ENCODE results near the gene TSC2.
"Not testable (repeated sequence)": the region's sequence is repeated elsewhere in the genome, so short reads cannot be mapped to it uniquely, and the experiment has no call there.

TSC2 gene

DNA sequence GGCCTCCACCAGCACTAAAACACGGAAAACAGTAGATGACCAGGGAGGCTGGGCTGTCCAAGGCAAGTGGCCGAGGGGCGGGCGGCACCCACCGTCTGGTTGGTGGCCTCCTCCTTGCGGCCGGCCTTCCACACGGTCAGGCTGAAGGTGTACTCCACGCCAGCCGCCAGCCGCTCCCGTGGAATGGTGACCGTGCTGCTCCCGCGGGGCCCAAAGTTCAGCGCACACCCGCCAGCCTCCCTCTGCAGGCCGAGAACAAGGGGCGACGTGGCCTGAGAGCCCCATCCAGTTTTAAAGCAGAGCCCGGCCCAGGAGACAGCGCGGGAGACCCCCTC is 60.0 kb downstream of the TSC2 start:
- H3K4me3 Mint-ChIP-seq; H3K27me3 Mint-ChIP-seq (ENCODE audit: low read depth); H3K4me1 Mint-ChIP-seq (ENCODE audit: low read depth); H3K36me3 Mint-ChIP-seq (ENCODE audit: low read depth); H3K9me3 Mint-ChIP-seq; DNase-seq (ENCODE audit: low spot score); H3K27ac Mint-ChIP-seq: not testable (repeated sequence)

DNA sequence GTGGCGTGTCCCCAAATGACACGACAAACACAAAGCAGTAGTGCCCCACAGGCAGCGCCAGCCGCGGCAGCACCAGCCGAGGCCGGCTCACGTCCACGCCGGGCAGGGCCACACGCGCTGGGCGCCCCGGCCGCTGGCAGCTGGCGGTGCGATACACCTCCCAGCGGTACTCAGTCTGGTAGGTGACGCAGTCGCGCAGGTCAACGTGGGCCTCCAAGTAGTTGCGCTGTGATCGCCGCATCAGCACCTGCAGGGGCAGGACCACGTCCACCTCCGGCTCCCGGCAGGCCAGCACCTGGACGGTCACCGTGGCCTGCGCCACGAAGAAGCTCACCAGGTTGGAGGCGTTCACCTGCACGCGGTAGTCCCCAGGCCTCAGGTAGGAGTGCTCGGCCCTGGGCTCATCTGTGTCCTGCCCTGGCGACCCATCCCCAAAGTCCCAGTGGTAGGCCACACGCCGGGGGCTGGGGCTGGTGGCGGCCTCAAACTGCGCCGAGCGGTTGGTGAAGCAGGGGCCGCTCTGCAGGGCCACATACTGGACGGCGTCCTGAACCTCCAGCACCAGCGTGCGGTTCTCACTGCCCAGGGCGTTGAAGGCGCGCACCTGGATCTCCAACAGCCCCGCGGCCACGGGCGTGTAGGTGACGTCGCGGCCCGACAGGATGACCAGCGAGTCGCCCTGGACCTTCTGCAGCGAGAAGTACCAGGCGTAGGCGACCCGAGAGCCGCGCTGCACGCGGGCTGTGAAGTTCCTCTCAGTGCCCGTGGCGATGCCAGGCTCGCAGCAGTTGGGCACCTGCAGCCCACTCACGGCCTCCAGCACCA is 60.9 kb downstream of the TSC2 start:
- H3K27me3 Mint-ChIP-seq (ENCODE audit: low read depth); H3K4me1 Mint-ChIP-seq (ENCODE audit: low read depth); H3K27ac Mint-ChIP-seq; H3K9me3 Mint-ChIP-seq; DNase-seq (ENCODE audit: low spot score); H3K36me3 Mint-ChIP-seq (ENCODE audit: low read depth); H3K4me3 Mint-ChIP-seq: not testable (repeated sequence)

DNA sequence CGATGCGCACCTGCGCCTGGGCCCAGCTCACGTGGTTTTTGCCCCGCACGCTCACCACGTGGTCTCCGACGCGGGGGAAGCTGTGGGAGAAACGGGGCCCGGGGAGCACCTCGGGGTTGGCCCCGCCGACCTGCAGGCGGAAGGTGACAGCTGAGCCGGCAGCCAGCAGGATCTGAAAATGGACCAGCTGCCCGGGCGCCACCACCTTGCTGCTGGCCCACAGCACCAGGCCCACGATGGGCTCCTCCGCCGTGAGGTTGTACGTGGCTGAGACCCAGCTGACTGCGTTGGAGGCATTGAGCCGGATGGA is 61.4 kb downstream of the TSC2 start:
- not testable (repeated sequence) for DNase-seq (ENCODE audit: low spot score); H3K27ac Mint-ChIP-seq; H3K4me1 Mint-ChIP-seq (ENCODE audit: low read depth); H3K9me3 Mint-ChIP-seq; H3K4me3 Mint-ChIP-seq; H3K27me3 Mint-ChIP-seq (ENCODE audit: low read depth); H3K36me3 Mint-ChIP-seq (ENCODE audit: low read depth)

DNA sequence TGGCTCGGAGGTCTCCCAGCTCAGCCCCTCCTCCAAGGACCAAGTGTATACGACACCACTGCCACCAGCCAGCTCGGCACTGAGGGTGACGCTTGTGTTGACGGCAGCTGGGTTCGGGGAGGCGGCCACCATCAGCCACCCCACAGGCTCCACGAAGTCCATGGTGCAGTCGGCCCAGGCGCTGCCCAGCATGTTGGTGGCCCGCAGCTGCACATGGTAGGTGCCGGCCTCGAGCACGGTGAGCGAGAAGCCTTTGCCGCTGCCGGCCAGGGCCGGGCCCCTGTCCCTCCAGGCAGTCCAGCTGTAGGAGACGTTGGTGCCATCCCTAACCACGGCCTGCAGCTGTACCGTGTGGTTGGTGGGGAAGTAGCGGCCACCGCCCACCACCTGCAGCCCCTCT is 62.1 kb downstream of the TSC2 start:
- H3K27ac Mint-ChIP-seq; H3K36me3 Mint-ChIP-seq (ENCODE audit: low read depth); H3K4me3 Mint-ChIP-seq; H3K9me3 Mint-ChIP-seq; H3K4me1 Mint-ChIP-seq (ENCODE audit: low read depth); H3K27me3 Mint-ChIP-seq (ENCODE audit: low read depth); DNase-seq (ENCODE audit: low spot score): not testable (repeated sequence)

DNA sequence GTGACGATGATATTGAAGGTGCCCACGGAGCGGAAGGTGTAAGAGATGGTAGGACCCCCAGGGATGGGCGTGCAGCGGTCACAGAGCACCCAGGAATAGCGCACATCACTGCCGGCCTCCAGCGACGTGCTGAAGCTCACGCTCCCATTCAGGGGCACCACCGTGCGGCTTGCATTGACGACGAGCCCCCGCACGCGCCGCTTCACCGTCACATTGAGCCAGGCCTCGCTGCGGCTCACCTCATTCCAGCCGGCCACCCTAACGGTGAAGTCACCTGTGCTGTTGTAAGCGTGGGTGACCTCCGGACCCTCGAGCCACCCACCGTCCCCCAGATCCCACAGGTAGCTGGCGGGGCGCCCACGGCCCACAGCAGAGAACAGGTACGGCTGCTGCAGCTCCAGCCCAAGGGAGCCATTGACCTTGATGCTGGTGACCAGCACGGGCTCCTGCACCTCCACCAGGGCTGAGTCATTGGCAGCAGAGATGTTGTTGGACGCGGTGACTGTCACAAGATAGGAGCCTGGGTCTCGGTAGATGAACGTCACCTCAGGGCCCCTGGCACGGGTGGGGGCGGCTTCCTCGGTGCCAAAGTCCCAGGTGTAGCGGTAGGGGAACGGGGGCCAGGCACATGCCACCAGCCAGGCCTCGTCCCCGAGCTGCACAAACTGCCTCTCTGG is 62.7 kb downstream of the TSC2 start:
- H3K27me3 Mint-ChIP-seq (ENCODE audit: low read depth); H3K4me3 Mint-ChIP-seq; DNase-seq (ENCODE audit: low spot score): not testable (repeated sequence)

DNA sequence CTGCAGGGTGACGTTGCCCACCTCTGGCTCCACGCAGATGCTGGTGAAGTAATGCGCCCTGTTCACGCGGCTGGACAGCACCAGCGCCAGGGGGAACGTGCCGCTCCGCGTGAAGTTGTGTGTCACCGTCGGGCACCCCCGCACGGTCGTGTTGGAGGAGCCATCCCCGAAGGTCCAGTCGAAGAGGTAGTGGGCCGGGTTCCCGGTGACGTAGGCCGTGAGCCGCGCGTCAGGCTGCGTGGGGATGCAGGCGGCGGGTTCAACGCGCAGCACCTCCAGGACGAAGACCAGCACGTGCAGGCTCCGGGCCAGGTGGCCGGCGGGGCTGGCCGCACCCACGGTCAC is 63.2 kb downstream of the TSC2 start:
- DNase-seq (ENCODE audit: low spot score); H3K4me1 Mint-ChIP-seq (ENCODE audit: low read depth); H3K4me3 Mint-ChIP-seq: not testable (repeated sequence)

More for the DNA sequence above, 62.7 kb downstream of the TSC2 start:
- not testable (repeated sequence) for H3K9me3 Mint-ChIP-seq; H3K4me1 Mint-ChIP-seq (ENCODE audit: low read depth); H3K27ac Mint-ChIP-seq; H3K36me3 Mint-ChIP-seq (ENCODE audit: low read depth)

DNA sequence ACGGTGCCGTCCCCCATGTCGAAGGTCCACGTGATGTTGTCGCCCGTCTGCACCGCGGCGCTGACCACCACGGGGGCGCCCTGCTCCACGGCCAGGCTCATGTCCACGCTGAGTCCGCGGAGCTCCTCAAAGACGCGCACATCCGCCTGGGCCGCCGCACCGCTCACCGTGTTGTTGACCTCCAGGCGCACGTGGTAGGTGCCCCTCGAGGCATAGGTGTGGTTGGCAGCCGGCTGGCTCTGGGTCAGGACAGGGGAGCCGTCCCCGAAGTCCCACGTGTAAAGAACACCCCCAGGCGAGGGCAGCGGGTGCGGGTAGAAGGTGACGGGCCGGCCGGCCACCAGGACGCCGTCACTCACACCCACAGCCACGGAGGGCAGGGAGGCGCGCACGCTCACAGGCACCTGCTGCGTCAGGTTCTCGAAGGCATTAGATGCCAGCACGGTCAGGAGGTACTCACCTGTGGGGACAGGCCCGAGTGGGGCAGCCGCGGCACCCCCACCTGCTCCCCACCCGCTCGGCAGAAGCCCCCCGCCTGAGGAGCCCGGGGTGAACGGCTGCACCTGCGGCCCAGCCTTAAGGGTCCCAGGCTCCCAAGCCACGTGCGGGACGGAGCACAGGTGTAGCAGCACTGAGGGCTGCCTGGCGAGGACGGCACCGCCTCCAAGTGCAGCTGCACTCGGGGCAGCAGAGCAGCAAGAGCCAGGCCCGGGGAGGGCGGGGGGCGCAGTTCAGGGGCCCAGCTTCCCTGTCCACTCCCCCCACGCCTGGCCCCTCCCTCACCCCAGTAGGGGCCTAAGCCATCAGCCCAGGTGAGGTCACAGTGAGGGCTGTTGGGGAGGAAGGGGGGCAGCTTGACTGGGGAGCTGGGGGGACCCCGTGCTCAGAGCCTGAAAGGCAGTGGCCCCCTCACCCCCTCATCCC is 63.9 kb downstream of the TSC2 start:
- not testable (repeated sequence) for H3K4me3 Mint-ChIP-seq; H3K4me1 Mint-ChIP-seq (ENCODE audit: low read depth); H3K36me3 Mint-ChIP-seq (ENCODE audit: low read depth); H3K27ac Mint-ChIP-seq; DNase-seq (ENCODE audit: low spot score); H3K27me3 Mint-ChIP-seq (ENCODE audit: low read depth); H3K9me3 Mint-ChIP-seq

More for the DNA sequence above, 63.2 kb downstream of the TSC2 start:
- not testable (repeated sequence) for H3K27me3 Mint-ChIP-seq (ENCODE audit: low read depth); H3K36me3 Mint-ChIP-seq (ENCODE audit: low read depth); H3K27ac Mint-ChIP-seq; H3K9me3 Mint-ChIP-seq

DNA sequence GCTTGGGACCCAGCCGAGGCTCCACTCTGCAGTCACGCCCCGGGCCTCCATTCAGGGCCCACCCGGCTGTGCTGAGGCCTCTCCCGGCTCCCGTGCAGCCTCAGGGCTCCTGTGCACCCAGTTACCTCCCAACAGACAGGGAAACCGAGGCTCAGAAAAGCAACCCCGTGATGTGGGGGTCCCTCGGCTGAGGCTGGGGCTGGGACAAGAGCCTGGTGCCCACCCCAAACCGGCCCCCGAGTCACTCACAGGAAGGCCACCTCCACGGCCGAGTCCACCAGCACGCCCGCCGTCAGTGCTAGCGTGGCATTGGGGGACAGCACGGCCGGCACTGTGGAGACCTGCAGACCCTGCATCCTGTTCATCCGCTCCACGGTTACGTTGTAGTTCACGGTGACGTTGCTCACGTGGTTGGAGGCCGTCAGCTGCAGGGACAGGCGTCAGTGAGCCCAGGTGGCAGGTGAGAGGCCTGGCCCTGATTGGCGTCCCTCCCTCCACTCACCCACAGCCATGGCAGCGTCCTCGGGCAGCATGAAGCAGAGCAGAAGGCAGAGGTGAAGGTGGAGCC is 64.8 kb downstream of the TSC2 start:
- H3K27ac Mint-ChIP-seq; H3K36me3 Mint-ChIP-seq (ENCODE audit: low read depth); DNase-seq (ENCODE audit: low spot score); H3K27me3 Mint-ChIP-seq (ENCODE audit: low read depth); H3K9me3 Mint-ChIP-seq; H3K4me1 Mint-ChIP-seq (ENCODE audit: low read depth); H3K4me3 Mint-ChIP-seq: not testable (repeated sequence)

DNA sequence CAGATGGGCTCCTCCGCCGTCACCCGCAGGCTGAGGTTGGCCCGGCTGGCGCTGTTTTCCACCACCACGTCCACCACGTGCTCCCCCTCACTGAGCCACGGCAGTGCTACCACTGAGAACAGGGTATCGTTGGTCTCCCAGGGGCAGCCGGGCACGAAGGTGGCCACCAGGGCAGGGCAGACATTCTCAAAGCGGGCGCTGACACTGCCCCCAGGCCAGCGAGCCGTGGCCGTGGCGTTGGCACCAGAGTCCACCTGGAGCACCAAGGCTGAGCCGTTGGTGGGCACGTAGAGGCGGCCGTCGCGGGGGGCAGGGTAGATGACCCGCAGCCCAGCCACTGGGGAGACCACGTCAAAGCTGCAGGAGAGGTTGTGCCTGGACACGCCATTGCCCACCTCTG is 66.4 kb downstream of the TSC2 start:
- H3K4me3 Mint-ChIP-seq; DNase-seq (ENCODE audit: low spot score); H3K27ac Mint-ChIP-seq; H3K9me3 Mint-ChIP-seq; H3K36me3 Mint-ChIP-seq (ENCODE audit: low read depth); H3K27me3 Mint-ChIP-seq (ENCODE audit: low read depth); H3K4me1 Mint-ChIP-seq (ENCODE audit: low read depth): not testable (repeated sequence)

DNA sequence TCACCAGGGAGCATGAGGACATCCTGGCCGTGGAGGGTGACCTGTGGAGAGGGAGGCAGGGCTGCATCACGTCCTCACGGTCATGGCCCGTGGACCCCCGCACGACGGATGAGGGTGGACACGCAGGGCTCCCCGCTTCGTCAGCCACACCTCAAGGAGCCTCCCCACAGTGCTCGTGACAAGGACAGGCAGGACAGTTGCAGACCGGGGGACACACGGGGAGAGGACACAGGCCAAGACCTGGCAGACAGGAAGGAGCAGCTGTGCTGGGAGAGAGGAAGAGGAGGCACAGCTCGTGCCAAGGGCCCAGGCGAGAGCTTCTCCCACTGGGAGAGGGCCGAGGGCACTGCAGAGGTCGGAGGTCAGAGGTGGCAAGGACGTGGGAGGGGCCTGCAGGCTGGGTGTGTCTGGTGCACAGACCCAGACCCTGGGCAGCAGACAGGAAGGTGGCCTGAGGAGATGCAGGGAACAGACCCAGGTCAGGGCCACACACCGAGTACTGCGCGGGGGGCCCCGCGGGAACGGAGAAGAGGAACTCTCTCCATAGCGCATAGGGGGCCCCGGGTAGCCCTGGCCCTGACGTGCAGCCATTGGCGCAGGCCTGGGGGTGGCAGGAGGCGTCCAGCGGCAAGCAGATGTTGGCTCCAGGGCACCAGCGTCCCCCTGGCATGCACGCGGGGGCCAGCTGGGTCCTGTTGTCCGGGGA is 67.3 kb downstream of the TSC2 start:
- H3K36me3 Mint-ChIP-seq (ENCODE audit: low read depth); H3K27ac Mint-ChIP-seq; H3K27me3 Mint-ChIP-seq (ENCODE audit: low read depth); H3K9me3 Mint-ChIP-seq; DNase-seq (ENCODE audit: low spot score); H3K4me3 Mint-ChIP-seq; H3K4me1 Mint-ChIP-seq (ENCODE audit: low read depth): not testable (repeated sequence)

DNA sequence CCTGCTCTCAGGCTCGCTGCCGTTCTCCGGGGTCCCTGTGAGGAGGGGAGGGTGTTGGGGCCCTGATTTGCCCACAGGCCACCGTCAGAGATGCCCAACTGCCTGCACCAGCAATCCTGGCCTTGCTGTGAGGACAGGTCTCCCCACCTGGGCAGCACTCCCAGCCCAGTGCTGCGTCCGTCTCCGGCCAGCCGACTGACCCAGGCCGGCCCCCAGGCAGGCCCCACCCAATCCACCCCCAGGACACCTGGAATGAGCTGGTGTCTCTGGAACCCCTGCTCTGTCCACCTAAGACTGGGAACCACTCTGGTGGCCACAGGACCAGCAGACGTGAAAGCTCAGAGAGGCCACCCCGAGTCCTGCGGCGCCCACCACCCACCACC is 67.8 kb downstream of the TSC2 start:
- Mint-ChIP-seq H3K9me3 (no peaks in the 10 kb centered on the region), H3K4me3 (no peak overlapping the region), H3K27ac (no peak overlapping the region), H3K27me3 (ENCODE audit: low read depth) (no peaks in the 10 kb centered on the region), H3K4me1 (ENCODE audit: low read depth) (no peaks in the 10 kb centered on the region), H3K36me3 (ENCODE audit: low read depth) (no peaks in the 10 kb centered on the region)
- DNase-seq (ENCODE audit: low spot score) = no peak

DNA sequence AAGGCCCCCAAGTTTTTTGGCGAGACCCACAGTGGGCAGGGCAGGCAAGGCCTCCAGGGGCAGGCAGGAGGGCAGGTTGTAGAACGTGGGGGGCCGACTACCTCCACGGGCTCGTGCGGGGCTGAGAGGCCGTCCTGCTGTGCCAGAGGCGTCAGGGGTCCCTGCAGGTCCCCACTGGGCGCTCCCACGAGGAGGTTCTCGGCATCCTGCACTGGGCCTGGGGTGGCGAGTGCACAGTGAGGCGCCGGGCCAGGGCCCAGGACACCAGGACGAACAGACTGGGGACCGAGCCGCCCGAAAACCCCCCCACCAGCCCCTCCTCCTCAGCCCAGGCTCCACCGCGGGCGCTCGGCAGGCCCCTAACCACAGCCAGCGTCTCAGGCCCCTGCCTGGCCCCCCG is 68.6 kb downstream of the TSC2 start:
- H3K4me1 Mint-ChIP-seq (ENCODE audit: low read depth); H3K4me3 Mint-ChIP-seq; DNase-seq (ENCODE audit: low spot score); H3K36me3 Mint-ChIP-seq (ENCODE audit: low read depth); H3K27me3 Mint-ChIP-seq (ENCODE audit: low read depth); H3K27ac Mint-ChIP-seq; H3K9me3 Mint-ChIP-seq: not testable (repeated sequence)

DNA sequence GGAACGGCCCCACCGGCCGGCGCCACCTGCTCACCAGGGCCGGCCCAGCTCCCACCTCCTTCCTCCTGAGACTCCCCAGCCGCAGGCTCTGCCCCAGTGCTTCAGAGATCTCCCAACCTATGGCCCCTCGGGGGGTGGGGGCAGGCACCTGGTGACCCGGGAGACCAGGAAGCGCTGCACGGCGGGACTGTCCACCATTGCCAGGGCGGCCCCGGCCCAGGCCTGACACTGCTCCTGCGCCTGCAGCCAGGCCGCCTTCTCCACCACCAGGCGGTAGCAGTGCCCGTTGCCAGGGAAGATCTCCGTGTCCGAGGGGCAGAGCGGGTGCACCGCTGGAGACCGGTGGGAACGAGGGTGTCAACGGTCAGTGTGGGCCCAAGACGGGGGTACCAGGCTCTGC is 69.6 kb downstream of the TSC2 start:
- DNase-seq (ENCODE audit: low spot score); H3K27ac Mint-ChIP-seq; H3K9me3 Mint-ChIP-seq; H3K4me3 Mint-ChIP-seq; H3K27me3 Mint-ChIP-seq (ENCODE audit: low read depth); H3K36me3 Mint-ChIP-seq (ENCODE audit: low read depth); H3K4me1 Mint-ChIP-seq (ENCODE audit: low read depth): not testable (repeated sequence)
